NCI-H1694 treated with DMSO at 0.1 percent for 48 hours (cell line): ENCODE data around the gene DZANK1.
"Not testable (repeated sequence)": the region's sequence is repeated elsewhere in the genome, so short reads cannot be mapped to it uniquely, and the experiment has no call there.

Source experiments
- DNase-seq: peaks from one replicate; lab custom pipeline; 2025; lab: John Stamatoyannopoulos, UW

Gene DZANK1

DNA sequence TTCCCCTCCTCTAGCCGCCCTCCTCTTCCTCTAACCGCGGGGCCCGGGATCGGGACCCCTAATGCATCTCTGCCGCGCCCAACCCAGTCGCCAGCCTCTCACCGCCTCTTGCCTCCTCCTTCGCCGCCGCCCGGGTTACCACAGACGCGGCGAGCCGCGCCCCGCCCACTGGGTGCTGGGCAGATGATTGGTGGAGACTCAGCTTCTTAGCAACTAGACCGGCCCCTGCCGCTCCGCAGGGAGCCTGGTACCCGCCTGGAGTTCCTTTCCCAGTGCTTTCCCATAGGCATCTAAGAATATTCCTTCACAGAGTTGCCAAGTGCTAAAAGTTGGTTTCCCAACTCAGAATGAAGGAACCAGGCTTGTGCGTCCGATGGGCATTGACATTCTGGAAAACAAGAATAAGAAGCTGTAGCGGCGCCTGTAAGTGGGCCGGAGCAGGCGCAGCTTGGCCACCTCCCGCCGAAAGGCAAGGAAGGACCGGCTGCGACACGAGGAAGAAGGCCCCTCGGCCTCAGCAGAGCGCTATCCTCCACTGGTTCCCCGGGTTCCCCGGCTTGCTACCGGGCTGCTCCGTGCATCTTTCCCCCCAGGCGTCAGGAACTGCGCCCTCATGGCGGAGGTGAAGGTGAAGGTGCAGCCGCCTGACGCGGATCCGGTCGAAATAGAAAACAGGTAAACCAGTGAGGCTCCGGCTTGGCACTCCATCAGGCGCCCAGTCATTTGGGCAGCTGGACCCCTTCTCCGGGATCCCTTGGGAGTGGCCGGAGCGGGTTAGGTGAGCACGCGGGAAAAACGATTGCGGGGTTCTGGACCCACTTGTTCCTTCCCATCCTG, at the start of gene DZANK1, which contains the start of gene POLR3F:
Gene DZANK1 (minus strand): TSS at position 137 of the 837 bp plus-strand sequence. CDS start 1,672 bp downstream, outside the sequence.
Gene POLR3F (plus strand): TSS at position 497 of the 837 bp plus-strand sequence. CDS start 117 bp downstream, at position 614.
- peak; percentile 88 for DNase-seq

GRCh38 chr20:18515973-18516372, 49.1 kb upstream of the DZANK1 start:
- DNase-seq: no peak

GRCh38 chr20:18514127-18514526, 47.3 kb upstream of the DZANK1 start:
- DNase-seq: no peak

DNA sequence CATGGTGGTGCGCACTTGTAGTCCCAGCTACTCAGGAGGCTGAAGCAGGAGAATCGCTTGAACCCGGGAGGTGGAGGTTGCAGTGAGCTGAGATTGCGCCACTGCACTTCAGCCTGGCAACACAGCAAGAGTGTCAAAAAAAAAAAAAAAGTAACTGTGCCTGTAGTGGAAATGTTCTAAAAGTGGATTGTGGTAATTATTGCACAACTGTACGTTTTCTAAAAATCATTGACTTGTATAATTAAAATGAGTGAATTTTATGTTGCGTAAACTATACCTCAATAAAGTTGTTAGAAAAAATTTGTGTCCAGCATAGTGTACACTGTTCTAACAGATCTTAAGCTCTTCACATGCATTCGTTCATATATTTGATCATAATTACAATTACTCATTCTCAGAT, 46.4 kb upstream of the DZANK1 start:
- DNase-seq: no peak

GRCh38 chr20:18511571-18511970, 44.7 kb upstream of the DZANK1 start:
- DNase-seq: no peak

- peak; percentile 94 for DNase-seq
Measured at GRCh38 chr20:18507218-18508191, 40.7 kb upstream of the DZANK1 start, which contains the start of gene SEC23B. TSS of gene SEC23B (plus strand) at chr20:18507940. CDS start at chr20:18510836, 2,896 bp downstream.

DNA sequence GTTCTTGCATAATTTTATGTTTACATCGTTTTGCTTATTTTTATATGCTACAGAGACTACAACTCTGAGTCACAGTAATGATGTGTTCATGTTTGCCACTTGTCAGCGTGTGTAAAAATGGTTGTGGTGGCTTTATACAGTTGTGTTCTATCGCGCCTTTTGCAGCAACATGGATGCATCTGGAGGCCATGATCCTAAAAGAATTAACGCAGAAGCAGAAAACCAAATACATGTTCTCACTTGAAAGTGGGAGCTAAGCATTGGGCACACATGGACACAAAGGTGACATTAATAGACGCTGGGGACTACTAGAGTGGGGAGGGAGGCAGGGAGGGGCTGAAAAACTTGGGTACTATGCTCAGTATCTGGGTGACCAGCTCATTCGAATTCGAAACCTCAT, 39.9 kb upstream of the DZANK1 start:
- no peak for DNase-seq

DNA sequence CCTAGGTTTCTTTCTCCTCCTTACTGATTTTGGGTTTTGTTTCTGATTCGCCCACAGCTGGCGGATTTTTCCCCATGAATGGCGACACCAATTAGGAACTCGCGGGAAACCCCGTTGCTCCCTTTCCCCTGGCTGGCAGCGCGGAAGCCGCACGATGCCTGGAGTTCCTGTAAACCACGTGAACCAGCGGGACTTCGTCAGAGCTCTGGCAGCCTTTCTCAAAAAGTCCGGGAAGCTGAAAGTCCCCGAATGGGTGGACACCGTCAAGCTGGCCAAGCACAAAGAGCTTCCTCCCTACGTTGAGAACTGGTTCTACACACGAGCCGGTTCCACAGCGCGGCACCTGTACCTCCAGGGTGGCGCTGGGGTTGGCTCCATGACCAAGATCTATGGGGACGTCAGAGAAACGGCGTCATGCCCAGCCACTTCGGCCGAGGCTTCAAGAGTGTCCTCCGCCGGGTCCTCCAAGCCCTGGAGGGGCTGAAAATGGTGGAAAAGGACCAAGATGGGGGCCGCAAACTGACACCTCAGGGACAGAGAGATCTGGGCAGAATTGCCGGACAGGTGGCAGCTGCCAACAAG, 37.7 kb upstream of the DZANK1 start:
- DNase-seq: no peak

DNA sequence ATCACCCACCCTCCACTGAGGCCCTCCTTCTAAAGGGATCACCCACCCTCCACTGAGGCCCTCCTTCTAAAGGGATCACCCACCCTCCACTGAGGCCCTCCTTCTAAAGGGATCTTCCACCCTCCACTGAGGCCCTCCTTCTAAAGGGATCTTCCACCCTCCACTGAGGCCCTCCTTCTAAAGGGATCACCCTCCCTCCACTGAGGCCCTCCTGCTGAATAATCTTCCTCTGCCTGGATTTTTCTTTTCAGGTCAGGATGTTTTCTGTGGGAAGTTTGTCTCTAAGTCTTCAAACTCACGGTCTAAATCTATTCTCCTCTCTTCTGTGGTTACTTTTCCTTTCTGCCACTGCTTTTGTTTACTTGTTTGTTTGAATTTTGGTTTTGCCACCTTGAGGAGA, 34.8 kb upstream of the DZANK1 start:
- not testable (repeated sequence) for DNase-seq

DNA sequence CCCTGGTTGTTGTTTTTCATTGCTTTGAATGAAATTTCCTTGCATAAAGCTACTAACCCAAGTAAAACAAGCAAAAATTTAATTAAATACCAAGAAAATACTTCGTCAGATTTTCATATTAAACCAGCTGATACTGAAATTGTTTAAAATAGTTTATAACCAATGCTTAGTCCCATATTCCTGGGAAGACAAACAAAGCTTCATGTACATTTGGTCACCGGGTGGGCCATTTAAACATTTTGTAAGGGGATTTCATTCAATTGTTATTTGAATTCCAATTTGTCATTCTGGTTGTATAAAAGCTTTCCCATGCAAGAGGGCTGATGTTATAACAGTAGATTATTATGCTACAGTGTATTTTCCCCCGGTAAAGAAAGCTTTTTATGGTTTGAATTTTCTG, 30.8 kb upstream of the DZANK1 start:
- no peak for DNase-seq

DNA sequence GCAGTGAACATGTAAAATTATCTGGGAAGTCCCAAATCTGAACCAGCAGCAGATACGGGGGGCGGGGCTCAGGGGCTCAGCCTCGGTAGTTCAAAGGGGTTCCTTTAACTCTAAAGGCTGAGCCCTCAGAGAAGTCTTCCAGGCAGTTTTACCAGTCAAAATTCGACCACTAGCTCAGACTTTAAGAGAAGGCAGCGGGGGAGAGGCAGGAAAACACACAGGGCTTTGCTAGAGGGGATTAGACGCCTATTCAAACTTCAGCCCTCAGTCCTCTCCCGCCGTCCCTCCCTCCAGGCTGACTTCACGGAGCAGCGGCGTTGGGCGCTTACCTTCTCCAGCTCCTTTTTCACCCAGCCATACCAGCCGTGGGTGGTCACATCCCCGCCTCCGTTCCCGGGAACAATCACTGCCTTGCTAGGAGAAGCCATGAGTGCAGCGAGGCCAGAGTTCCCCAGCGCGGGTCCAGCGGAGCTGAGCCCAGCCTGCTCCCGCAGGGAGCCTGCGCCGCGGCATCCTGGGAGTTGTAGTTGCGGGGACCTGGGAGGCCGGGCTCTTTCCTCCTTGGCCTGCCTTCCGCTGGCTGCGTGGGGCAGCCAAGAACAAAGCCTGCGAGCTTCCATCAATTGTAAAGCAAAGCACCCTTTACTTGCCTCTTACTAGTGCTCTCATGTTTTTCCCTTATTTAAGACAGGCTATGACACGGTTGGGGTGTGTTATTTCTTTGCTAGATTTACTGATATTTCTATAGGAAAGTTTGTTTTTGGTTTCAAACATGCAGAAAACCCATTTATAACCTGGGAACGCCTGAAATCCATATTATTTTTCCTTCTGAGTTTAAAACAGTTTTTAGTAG, 30.1 kb upstream of the DZANK1 start, which contains the start of gene RBBP9:
Gene RBBP9 (minus strand): TSS at position 486 of the 853 bp plus-strand sequence. CDS start 58 bp downstream, at position 428.
- DNase-seq: peak; percentile 74

GRCh38 chr20:18496042-18496441, 29.2 kb upstream of the DZANK1 start:
- peak; percentile 3 for DNase-seq

DNA sequence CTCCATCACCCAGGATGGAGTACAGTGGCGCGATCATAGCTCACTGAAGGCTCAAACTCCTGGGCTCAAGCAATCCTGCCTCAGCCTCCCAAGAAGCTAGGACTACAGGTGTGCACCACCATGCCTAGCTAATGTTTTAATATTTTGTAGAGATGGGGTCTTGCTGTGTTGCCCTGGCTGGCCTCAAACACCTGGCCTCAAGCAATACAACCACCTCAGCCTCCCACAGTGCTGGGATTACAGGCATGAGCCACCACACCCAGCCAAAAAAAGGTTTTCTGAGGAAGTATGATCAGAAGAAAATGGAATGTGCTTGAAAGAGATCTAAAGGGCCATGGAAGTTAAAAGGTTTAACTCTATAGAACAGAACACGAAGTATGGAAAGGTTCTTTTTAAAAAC, 21.5 kb upstream of the DZANK1 start:
- DNase-seq: no peak

DNA sequence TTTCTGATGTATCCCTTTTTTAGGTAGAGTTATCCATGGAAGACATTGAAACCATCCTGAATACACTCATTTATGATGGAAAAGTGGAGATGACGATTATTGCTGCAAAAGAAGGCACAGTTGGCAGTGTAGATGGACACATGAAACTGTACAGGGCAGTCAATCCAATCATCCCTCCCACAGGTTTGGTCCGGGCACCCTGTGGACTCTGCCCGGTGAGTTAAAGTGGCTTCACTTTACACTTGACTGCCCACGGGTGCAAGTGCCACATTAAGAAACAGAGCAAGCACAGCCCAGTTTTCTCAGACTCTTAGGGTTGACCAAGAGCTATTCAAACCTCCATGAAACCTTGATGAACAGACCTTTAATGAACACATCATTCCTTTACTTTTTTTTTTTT, 14.8 kb upstream of the DZANK1 start:
- DNase-seq: no peak

- no peak for DNase-seq
Measured at GRCh38 chr20:18477821-18478220, 11.0 kb upstream of the DZANK1 start.

DNA sequence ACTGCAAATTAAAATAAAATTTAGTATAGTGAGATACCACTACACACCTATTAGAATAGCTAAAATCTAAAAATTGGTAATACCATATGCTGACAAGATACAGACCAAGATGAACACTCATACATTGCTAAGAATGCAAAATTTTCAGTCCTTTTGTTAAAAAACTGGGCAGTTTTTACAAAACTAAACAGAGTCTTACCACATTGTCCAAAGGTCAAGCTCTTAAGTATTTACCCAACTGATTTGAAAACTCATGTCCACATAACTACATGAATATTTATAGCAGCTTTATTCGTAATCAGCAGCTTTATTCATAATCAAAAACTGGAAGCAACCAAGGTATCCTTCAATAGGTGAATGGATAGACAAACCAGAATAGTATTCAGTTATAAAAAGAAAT, 10.4 kb upstream of the DZANK1 start:
- DNase-seq: no peak

DNA sequence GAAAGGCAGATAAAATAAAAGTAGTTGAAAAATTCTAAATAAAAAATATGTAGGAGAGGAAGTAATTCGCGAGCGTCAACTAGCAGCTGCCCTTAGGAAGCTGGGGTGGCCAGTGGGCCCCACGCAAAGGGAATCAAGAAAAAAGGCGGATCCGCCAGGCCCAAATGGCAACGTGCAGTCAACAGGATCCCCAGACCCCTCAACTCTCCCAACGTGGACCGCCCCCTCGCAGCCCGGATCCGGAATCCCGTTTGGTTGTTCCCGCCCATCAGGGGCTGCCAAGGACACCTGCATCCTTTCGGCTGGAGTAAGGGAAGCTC, 296 bp downstream of the DZANK1 start:
- DNase-seq: no peak

- no peak for DNase-seq
Measured at GRCh38 chr20:18465536-18466200, 1.2 kb downstream of the DZANK1 start.

- no peak for DNase-seq
Measured at GRCh38 chr20:18456600-18456999, 10.2 kb downstream of the DZANK1 start.

- peak; percentile 0 for DNase-seq
Measured at GRCh38 chr20:18443886-18444285, 22.9 kb downstream of the DZANK1 start.

- no peak for DNase-seq
Measured at GRCh38 chr20:18440403-18440802, 26.4 kb downstream of the DZANK1 start.
